Choroid plexus epithelial cell (primary cell): Measurements from ENCODE around the gene CFAP97.

Experiments used
- DNase-seq: peaks from one replicate; pipeline ENCODE4 v3.0.0-alpha.2; 2010; ENCODE audit warnings: low read depth
- H3K4me3 ChIP-seq: 2 replicates; pipeline ENCODE4 v1.5.1; 2011; ENCODE audit warnings: low read depth, mild to moderate bottlenecking, control low read depth, low read length, moderate library complexity
- CTCF ChIP-seq: conservative IDR thresholded peaks from 2 replicates; pipeline ENCODE4 v1.5.1; 2011; ENCODE audit warnings: low read depth, mild to moderate bottlenecking, control low read depth, inconsistent platforms, low read length, moderate library complexity

Gene CFAP97

DNA sequence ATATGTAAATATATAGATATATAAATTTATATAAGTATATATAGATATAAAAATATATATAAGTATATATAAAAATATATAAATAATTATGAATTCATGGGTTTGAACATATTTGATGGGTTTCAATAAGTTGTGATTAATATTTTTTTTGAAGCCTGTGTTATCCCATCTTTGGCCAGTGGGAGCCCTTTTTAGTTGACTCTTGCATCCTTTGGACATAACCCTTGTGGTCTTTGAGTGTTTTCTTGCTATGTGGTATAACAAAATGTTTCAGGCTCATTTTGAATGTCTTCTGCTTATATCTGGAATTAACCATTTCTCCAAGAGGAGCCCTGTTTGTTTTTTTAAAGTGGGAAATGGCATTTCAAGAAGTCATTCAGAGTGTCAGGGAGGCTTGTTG lies 20.8 kb upstream of the CFAP97 start:
- DNase-seq = peak; percentile 18
- H3K4me3 ChIP-seq = no peak overlapping the region
- peak; percentile 38 for TF ChIP-seq CTCF

DNA sequence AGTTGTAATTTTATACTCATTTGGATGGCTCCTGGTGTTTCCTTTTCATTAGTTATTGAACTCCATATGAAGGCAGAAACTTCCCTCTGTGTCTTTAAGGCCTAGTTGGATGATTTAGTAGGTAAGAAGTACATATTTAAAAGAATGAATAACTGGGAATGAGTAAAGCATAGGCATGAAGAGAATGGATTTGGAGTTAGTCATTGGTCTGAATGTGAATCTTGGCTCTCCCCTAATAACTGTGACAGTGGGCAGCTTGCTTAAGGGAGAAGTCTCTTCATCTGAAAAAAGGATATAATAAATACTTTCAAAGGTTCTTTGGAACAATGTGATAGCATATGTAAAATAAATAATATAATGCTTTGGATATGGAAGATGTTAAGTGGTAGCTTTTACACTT lies 18.8 kb upstream of the CFAP97 start:
- DNase-seq = peak; percentile 36
- no peak overlapping the region for H3K4me3 ChIP-seq

DNA sequence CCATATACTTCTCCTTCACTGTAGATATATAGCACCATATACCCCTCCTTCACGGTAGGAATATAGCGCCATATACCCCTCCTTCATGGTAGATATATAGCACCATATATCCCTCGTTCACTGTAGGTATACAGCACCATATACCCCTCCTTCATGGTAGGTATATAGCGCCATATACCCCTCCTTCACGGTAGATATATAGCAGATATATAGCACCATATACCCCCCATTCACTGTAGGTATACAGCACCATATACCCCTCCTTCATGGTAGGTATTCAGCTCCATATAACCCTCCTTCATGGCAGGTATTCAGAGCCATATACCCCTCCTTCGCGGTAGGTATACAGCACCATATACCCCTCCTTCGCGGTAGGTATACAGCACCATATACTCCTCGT lies 18.1 kb upstream of the CFAP97 start:
- no peak for DNase-seq
- no peak for TF ChIP-seq CTCF

More for the DNA sequence above, 18.8 kb upstream of the CFAP97 start:
- no peak for TF ChIP-seq CTCF

DNA sequence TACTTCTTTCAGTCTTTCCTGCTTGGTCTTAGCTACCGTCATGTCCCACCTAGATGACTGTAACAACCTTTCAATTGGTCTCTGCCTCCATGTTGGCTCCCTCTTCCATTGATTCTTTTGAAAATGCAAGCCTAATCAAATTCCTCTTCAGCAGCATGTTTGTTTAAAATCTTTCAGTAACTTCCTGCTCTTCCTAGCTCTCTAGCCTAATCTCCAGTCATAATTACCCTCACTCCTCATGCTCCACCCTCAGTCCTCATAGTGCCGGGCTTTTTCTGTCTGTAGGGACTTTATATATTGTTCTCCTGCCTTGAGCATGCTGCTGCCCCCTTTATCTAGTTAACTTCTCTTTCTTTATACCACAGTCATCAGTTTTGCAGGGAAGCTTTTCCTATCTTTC lies 17.7 kb upstream of the CFAP97 start:
- no peak for DNase-seq
- H3K4me3 ChIP-seq = no peak overlapping the region
- TF ChIP-seq CTCF = no peak

More for the DNA sequence above, 18.1 kb upstream of the CFAP97 start:
- H3K4me3 ChIP-seq = no peak overlapping the region

- H3K4me3 ChIP-seq = no peak overlapping the region
- peak; percentile 77 for DNase-seq
- no peak for TF ChIP-seq CTCF
These were observed 15.9 kb upstream of the CFAP97 start for GRCh38 chr4:185219551-185220344.

GRCh38 chr4:185218312-185218711 lies 14.5 kb upstream of the CFAP97 start:
- H3K4me3 ChIP-seq = no peak overlapping the region
- TF ChIP-seq CTCF = no peak
- DNase-seq = no peak

DNA sequence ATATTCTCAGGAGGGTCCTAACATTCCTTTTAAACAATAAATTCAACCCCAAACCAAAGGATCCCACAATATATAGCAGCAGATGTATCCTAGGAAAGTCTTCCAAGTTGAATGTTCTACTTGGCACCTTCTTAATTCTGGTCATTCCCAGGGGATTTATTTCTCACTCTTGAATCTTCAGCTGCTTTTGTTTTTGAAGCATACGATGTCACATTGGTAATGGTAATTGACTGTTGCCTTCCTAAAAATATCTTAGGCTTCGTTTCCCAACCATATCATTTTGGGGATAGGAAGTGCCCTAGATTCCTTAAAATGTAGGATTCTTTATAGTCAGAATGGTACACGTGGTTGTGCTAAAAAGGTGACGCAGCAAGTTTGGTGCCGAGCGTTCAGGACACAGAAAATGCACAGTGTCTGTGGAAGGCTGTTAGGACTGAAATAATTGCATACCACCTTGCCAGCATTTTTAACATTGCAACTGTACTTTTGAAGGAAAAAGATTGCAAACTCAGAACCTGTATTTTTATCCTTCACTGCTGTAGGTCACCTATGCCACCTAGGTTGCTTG lies 13.7 kb upstream of the CFAP97 start:
- no peak for DNase-seq

More for the DNA sequence above, 13.7 kb upstream of the CFAP97 start:
- H3K4me3 ChIP-seq = no peak overlapping the region
- TF ChIP-seq CTCF = no peak
